Umbilical cord (tissue), 2 donors: ENCODE results near the gene GOLGA6L10. TPM values are rescaled to one million over a fixed set of nuclear protein-coding genes. Genes with fewer than 3 reads are reported as not detected.
"Not testable (repeated sequence)": the region's sequence is repeated elsewhere in the genome, so short reads cannot be mapped to it uniquely, and the experiment has no call there.

Experiments
- DNase-seq: peaks from one replicate; pipeline ENCODE4 v3.0.0-alpha.2; 2015; ENCODE audit warnings: low spot score
- total RNA-seq: library from RNA; depleted of rRNA; stranded (reverse); fragments of >200 nt; gene quantifications from one replicate; pipeline ENCODE4 v1.2.3, GENCODE V29; 2014; ENCODE audit warnings: low replicate concordance; ENCODE audit not compliant: insufficient read depth

GOLGA6L10 gene
- total RNA-seq, 1 donor from 2014 or later, result 4.3 TPM

DNA sequence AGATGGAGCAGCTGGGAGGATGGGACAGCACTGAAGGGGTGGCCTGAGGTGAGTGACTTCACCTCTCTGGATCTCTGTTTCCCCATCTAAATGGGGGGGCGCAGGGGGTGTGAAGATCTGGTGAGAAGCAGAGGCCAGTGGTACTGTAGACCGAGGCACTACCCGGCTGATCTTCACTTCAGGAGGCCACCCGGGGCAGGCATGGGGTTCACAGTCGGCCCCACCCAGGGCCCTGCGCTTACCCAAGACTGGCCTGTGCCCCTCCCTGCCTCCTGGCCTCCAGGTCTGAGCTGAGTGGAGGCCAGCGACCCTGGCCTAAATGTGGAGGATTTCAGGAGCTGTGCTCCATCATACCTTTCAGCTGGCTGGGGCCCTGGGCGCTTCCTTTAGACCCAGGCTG lies 31.0 kb downstream of the GOLGA6L10 start:
- DNase-seq, result not testable (repeated sequence)

DNA sequence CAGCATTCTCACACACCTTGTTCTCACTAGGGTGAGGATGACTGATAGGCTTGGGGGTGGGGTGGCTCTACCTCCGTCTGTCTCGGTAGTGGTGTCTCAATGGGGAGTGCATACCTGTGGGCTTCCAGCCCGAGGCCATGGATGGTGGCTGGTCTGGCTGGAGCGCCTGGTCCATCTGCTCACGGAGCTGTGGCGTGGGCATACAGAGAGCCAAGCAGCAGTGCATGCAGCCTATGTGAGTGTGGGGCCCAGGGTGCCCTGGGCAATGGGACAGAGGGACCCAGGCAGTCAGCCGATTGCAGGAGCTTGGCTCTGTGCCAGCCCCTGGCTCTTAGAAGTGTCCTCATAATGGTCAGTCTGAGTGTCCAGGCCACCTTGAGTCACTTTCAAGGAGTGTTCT lies 31.8 kb downstream of the GOLGA6L10 start:
- DNase-seq, result not testable (repeated sequence)

DNA sequence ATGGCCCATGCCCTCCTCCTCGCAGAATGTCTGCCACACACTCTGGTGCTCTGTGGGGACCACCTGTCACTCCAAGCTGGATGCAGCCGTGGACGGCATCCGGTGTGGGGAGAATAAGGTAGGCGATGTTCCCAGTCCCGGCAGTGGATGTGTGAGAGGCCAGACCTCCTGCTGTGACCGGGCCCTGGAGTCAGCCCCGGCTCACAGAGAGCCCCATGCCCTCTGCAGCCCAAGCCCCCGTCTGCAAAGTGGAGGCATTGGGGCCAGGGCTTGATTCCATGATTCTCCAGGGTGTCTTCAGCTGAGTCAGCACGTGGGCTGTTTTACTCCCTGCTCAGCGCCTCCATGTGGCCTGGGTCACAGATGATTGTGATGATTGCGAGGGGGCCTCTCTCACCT lies 32.2 kb downstream of the GOLGA6L10 start:
- DNase-seq, result no peak

DNA sequence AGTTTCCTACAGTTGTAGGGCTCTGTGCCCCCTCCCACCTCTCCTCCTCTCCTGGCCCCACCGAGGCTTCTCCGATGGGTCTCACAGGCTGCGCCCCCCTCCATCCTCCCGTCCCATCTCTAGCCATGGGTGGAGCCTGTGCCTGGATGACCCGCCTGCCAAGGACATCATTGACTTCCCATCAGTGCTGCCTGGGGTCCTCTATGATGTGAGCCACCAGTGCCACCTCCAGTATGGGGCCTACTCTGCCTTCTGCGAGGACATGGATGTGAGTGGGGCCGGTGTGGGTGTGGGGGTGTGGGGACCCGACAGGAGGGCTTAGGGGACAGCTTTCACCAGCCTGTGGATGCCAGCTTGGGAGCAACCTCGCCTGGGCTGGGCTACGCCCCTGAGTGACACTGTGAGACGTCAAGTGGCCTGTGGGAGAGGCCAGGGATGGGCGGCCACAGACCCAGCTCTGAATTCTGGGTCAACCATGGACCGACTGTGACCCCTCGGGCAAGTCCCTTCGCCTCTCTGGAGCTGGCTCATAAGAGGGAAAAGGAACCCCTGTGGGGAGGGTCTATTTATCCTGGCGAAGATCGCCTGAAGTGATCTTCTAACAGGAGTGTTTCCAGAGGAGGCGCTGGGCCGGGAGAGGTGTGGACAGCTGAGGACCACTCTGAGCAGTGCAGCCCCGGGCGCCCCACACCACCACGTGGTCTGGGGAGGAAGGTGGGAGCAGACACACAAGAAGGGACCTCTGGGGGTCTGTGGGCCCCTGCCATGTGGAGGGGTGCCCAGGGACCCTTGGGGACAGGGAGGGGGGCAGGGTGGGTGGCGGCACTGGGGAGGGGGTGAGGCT lies 32.8 kb downstream of the GOLGA6L10 start:
- DNase-seq, result not testable (repeated sequence)

DNA sequence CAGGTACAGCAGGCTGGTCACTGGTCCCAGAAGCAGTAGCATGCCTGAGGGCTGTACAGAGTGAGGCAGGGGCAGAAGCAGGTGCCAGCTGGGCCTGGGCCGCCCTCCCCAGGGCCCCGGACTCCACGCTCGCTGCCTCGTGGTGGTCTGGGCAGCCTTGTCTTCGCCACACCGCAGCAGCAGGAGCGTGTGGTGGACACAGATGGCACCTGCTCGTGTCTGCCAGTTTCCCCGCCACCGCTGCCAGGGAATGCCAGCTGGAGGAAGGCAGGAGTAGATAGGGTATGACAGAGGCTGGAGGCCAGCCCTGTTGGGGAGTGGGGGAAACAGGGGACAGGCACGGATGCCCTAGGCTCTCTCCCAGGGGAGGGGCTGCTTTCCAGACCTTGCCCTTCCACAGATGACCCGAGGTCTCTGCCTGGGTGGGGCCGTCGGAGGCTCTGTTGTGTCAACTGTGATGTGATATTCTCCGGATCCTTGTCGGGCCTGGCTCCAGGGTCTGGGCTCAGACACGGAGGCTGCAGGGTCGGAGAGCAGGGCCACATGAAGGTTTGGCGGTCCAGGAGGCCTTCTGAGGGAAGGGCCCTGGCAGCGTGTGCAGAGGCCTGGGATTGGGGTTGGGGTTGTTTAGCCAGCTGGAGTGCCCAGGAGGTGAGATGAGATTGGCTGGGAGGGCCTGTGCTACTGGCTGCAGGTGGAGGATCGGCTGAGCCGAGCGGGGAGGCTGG lies 33.6 kb downstream of the GOLGA6L10 start:
- DNase-seq, result no peak

DNA sequence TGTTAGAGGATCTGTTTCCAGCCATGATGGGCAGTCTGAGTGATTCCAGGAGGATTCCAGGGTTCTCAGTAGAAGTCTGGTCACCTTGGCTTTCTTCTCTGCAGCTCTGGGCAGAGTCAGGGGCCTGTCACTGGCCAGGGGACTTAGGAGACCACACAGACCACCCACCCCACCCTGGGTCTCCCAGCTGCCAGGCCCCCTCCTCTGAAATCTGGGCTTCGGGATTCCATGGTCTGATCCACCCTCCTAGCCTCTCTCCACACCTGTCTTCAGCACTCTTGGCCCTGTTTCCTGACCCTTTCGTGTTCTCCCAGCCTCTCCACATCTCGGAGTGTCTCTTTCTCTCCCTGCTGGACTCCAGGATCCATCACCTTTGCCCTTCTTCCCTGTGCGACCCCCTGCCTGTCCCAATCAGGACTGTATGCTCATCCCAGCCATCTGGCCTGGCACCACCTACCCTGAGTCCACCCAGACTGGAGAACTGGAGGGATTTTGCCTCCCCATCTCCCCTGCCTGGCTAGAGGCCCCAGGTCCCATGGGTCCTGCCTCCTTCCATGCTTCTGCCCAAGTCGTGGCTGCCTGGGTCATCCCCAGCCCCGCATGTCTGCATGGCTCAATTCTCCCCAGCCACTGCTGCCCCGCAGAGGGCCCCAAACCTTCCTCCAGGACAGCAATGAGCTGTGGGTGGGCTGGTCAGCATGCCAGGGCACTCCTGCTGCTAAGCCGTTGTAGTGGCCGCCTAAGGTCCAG lies 34.3 kb downstream of the GOLGA6L10 start:
- DNase-seq, result no peak

DNA sequence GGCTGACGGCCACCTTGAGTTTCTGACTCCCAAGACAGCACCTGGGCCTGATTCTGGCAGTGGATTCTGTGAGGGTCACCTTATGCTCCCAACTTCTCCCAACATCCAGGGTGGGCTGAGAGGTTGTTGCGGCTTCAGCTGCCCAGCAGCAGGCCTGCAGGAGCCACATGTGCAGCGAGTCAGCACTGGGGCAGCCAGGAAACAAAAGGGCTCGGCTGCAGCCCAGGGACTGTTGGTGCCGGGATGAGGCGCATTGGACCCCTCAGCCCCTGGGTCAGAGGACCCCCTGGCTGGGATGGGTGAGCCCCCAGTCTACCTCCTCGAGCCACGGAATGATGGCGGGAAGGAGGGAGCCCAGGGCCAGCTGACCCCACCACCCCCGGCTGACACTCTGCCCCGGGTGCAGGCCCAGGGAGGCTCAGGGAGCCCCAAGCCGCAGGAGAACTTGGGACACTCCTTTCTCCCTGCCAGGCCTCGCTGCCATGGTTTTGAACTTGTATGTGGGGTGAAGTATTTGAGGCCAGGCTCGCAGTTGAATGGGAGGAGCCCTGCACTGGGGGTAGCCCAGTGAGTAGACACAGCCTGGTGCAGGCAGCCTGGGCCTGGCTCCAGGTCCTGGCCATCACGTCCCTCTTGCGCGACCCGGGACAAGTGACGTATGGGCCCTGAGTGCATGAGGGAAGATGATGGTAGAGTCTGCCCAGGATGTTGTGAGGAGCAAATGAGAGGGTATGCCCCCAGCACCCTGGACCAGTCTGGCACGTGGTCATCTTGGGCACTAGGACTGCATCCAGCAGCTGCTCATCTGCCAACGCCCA lies 35.1 kb downstream of the GOLGA6L10 start:
- DNase-seq, result not testable (repeated sequence)

DNA sequence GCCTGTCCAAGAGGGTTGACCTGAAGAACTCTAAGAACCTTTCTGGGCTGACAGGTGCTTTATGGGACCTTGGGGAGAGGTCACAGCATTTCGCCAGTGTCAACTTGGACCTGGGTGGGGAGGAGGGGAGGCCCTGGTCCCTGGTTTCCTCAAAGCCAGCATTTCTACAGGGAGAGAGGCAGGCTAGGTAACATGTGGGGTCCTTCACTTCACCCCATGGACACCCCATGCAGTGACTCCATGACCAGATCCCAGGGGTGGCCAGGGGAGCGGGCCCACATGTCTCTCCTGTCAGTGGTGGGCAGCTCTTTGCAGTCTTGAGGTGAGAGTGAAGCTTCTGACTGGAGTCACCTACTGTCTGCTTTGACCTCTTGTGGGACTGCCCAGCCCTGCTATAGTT lies 35.8 kb downstream of the GOLGA6L10 start:
- no peak for DNase-seq

DNA sequence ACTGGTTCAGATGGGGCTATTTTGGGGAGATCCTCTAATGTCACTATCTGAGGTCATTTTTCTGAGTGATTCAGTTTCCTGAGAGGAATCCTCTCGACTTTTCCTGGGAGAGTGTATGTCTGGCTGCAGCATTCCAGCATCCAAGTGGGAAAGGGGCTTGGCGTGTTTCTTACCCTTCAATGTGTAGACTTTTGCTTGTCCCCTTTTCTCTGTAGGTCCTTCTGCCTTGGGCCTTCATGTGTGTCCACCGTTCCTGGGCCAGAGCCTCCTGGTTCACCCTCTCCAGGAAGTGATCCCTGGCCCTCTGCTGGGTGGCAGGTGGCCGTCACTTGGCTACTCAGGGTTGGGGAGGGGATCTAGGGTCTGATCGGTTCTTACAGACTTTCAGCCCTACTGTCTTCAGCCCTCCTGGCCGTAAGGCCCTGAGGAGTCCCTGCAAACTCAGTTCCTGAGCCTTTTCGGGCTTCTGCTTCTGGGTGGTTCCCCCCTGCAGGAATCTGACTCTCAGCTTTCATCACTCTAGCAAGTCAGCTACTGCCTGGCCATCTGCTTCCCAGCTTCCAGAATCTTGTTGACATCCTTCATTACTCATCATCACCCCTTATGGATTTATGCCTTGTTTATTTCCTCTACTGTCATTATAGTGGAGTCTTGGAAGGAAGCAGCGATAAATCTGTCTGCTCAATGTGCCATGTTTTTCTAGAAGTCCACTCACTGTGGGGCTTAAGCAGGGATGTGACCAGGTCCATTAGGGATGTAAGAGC lies 36.5 kb downstream of the GOLGA6L10 start:
- DNase-seq, result no peak

DNA sequence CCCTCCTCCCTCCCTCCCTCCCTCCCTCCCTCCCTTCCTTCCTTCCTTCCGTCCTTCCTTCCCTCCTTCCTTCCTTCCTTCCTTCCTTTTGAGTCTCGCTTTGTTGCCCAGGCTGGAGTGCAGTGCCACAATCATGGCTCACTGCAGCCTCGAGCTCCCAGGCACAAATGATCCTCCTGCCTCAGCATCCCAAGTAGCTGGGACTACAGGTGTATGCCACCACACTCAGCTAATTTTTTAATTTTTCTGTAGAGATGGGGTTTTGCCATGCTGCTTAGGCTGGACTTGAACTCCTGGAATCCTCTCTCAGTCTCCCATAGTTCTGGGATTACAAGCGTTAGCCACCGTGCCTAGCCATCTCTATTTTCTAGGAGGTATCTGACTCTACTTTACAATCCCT lies 38.0 kb downstream of the GOLGA6L10 start:
- DNase-seq, result not testable (repeated sequence)

DNA sequence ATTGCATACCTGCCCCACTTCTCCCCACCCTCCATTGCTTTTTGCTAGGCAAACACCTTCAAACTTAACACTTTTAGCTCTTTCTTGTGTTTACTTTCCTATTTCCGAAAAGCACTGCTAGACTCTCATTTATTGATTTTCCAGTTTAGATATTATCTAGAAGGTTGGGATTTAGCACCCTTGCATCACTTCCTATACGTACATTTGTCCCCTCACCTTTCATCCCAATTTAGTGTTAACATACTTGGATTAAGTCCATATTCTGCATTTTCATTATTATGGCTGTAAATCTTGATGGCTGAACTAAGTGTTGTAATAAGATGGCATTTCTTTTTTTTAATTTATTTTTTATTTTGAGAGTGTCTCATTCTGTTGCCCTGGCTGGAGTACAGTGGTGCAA lies 39.5 kb downstream of the GOLGA6L10 start:
- no peak for DNase-seq

DNA sequence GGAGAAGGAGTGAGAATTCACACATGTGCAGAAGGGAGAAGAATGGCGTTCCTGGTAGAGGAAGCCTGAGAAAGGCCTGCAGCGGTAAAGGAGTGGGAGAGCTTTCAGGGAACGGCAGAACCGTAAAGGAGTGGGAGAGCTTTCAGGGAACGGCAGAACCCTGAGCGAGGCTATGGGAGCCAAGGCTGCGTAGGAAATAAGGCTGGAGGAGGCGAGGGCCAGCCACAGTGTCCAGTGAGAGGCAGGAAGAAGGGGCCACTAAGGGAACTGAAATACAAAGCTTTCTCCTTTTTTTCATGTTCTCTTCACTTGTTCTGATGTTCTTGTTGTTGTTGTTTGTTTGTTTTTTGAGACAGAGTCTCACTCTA lies 41.6 kb downstream of the GOLGA6L10 start:
- DNase-seq, result no peak

DNA sequence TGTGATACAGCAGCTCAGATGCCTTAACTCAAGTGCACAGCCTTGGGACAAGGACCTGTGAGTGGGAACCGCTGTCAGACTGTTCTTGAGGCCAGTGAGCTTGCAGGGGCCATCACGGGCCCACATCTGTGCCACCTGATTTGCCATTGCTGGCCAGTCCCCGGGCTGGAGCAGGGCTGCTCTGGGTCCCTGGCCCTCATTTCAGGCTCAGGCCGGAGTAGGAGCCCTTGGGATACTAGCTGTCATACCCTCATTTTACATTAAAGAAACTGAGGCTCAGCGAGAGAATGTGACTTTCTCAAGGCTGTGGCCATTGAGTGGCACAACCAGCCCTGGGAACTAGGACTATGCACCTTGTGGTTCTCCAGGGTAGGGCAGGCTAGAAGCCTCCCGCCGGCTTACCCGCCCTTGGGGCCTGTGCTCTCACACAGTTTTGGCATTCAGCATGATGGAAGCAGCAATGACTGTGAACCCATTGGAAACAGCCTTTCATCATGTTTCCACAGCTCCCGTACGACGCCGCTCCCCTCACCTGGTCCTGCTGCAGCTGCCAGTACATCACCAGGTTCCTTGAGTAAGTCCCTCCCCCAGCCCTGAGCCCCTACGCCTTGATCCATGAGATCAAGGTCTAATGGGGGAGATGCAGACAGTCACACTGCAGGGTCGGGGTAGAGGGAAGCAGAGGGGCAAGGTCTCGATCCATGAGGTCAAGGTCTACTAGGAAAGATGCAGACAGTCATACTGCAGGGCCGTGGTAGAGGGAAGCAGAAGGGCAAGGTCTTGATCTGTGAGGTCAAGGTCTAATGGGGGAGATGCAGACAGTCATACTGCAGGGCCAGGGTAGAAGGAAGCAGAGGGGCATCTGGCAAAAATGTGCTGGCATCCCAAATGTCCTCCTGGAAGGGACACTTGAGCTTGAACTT lies 42.2 kb downstream of the GOLGA6L10 start:
- DNase-seq, result no peak

DNA sequence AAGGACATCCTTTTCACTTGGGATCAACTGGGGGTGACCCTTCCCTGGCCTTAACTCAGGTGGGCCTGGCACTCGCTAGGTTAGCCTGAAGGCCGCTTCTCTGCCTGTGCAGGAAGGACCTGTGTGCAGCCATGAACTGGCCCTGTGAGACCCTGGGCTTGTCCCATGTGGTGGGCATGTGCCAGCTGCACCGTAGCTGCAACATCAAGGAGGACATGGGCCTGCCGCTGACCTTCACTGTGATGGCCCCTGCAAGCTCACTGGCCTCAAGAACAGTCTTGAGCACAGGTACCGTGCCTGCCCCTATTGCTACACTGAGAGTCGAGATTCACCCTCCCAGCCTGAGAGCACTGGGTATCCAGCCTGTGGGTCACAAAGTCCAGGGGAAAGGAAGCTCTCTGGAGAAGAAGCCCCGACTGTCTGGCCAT lies 43.6 kb downstream of the GOLGA6L10 start:
- no peak for DNase-seq

DNA sequence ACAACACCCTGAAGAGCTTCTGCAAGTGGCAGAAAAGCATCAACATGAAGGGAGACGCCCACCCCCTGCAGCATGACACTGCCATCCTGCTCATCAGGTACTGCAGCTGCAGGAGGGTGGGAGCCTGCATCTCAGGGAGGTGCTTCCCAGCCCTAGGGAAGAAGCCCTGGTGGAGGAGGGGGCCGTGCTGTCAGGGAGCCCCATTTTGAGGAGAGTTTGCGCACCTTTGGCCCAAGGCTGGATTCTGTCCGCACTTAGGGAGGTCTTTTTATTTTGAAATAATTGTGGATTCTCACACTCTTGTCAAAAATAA lies 44.5 kb downstream of the GOLGA6L10 start:
- no peak for DNase-seq

DNA sequence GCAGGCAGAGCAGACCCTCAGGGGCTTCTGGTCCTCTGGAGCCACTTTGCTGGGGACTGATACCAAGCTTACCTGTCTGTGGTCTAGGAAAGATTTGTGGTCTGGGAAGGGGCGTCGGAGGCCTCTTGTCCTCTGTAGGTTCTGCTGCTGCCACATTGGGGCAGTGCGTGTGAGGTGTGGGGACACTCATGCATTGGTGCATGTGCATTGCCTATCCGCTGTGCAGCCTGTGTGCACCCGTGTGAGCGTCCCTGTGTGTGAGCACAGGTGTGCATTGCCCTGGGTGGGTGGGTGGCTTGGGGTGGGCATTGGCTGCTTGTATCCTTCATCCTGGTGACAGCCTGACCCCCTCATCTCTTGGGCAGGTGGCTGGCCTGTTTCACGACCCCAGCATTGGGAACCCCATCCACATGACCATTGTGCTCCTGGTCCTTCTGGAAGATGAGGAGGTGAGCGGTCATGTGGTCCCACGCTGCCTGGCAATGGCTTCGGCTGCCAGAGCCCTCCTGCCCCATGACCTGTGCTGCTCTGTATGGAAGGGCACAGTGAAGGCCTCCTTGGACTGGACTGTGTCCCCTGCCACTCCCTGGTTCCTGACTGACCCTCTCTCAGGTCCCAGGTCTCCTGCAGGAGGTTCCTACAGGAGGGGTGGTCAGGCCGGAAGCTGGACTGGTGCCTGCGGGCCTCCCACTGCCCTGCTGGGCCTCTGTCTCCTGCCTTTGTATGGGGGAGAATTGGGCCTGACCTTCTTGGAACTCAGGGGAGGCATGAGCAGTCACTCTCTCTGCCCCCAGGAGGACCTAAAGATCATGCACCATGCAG lies 45.1 kb downstream of the GOLGA6L10 start:
- DNase-seq, result no peak

DNA sequence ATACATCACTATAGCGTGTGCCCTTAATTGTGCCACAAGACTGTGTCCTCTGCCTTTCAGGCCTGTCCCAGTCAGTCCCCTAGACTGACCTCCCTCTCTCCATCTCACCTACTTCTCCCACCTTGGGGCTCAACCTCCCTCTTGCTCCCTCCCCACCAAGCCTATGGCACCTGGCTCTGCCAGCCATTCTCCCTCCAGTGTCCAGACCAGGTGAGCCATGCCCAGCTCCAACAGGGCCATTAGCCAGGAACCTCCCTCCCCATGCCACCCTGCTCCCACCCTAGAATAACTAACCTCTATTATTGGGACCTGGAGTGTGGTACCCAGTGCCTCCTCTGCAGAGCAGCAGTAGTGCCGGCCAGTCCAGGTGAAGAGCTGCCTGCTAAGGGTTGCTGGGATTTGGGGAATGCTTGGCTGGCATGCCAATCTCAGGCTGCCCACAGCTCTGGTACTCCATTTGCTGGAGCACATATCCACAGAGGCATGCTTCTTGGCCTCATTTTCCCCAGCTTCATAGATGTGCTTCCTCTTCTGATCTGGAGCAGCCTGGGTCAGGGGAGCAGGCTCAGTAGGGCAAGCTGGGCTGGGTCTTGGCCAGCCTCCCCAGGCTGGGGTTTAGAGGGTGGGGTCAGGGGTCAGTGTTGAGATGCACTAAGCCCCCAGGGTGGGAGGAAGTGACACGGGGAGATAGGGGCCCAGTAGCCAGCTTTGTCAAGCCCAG lies 47.8 kb downstream of the GOLGA6L10 start:
- DNase-seq, result no peak

DNA sequence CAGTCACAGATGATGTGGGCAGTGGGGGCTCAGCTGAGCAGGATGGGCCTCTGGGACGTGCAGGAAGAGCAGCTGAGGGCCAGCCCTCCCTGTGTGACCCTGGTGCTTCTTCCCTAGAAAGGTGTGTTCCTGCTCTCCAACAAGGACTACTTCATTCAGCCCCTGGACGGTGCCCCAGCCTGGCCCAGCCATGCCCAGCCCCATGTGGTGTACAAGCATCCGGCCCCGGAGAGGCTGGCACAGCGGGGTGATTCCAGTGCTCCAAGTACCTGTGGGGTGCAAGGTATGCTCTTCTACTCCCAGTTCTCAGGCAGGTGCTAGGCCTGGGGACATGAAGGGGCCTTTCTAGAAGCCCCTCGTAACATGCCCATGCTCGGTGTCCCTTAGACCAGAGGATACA lies 48.4 kb downstream of the GOLGA6L10 start:
- no peak for DNase-seq
